Measurements from ENCODE around the gene PTPRD.

PTPRD gene

GRCh38 chr9:8408575-8409190 is 2204.1 kb downstream of the PTPRD start:
- DNase-seq (ENCODE audit: low spot score) = no peak
- no peak for TF ChIP-seq CTCF (IDR thresholded peaks at IDR 0.05; ENCODE audit: borderline replicate concordance, control extremely low read depth, extremely low read depth, insufficient read depth, missing control alignments)
- in situ Hi-C loops (cut with MboI; ENCODE audit: low sequenced_read_pairs, unreplicated experiment) = no loop called here

- TF ChIP-seq CTCF (IDR thresholded peaks at IDR 0.05; ENCODE audit: borderline replicate concordance, control extremely low read depth, extremely low read depth, insufficient read depth, missing control alignments) = no peak
- in situ Hi-C loops (cut with MboI; ENCODE audit: low sequenced_read_pairs, unreplicated experiment) = no loop called here
- DNase-seq (ENCODE audit: low spot score) = no peak
These were observed 2210.7 kb downstream of the PTPRD start for GRCh38 chr9:8401961-8402705.

- no peak for DNase-seq (ENCODE audit: low spot score)
- TF ChIP-seq CTCF (IDR thresholded peaks at IDR 0.05; ENCODE audit: borderline replicate concordance, control extremely low read depth, extremely low read depth, insufficient read depth, missing control alignments) = no peak
- in situ Hi-C loops (cut with MboI; ENCODE audit: low sequenced_read_pairs, unreplicated experiment) = no loop called here
These were observed 2212.4 kb downstream of the PTPRD start for GRCh38 chr9:8400378-8400777.

GRCh38 chr9:8395022-8395421 is 2217.8 kb downstream of the PTPRD start:
- DNase-seq (ENCODE audit: low spot score) = no peak
- no peak for TF ChIP-seq CTCF (IDR thresholded peaks at IDR 0.05; ENCODE audit: borderline replicate concordance, control extremely low read depth, extremely low read depth, insufficient read depth, missing control alignments)
- in situ Hi-C loops (cut with MboI; ENCODE audit: low sequenced_read_pairs, unreplicated experiment) = no loop called here

GRCh38 chr9:8394341-8394740 is 2218.5 kb downstream of the PTPRD start:
- no peak for TF ChIP-seq CTCF (IDR thresholded peaks at IDR 0.05; ENCODE audit: borderline replicate concordance, control extremely low read depth, extremely low read depth, insufficient read depth, missing control alignments)
- no peak for DNase-seq (ENCODE audit: low spot score)
- in situ Hi-C loops (cut with MboI; ENCODE audit: low sequenced_read_pairs, unreplicated experiment) = no loop called here

GRCh38 chr9:8392866-8393265 is 2219.9 kb downstream of the PTPRD start:
- in situ Hi-C loops (cut with MboI; ENCODE audit: low sequenced_read_pairs, unreplicated experiment) = no loop called here
- DNase-seq (ENCODE audit: low spot score) = no peak
- TF ChIP-seq CTCF (IDR thresholded peaks at IDR 0.05; ENCODE audit: borderline replicate concordance, control extremely low read depth, extremely low read depth, insufficient read depth, missing control alignments) = no peak

All from GM13976 (cell line).